ENCODE measurements around the gene HSD17B8. TPM values are rescaled to one million over a fixed set of nuclear protein-coding genes. Genes with fewer than 3 reads are reported as not detected.

The HSD17B8 gene
- polyA plus RNA-seq, 3 donors: 5.7 to 51.7 (median 14.4) TPM

DNA sequence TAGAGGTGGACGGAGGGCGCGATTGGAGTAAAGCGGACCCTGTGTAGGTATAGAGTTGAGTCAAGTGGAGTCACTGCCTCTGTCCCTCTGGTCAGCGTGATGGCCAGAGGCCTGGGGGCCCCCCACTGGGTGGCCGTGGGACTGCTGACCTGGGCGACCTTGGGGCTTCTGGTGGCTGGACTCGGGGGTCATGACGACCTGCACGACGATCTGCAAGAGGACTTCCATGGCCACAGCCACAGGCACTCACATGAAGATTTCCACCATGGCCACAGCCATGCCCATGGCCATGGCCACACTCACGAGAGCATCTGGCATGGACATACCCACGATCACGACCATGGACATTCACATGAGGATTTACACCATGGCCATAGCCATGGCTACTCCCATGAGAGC lies 3.3 kb upstream of the HSD17B8 start:
- 1 to 4% (median 2%) methylated on average over 13 to 14 of the region's 14 CpGs for WGBS, 3 donors
- peak overlapping the region; percentile 59 for H3K27ac ChIP-seq (ENCODE audit: low read depth, low read length)

GRCh38 chr6:33201935-33202334 lies 2.5 kb upstream of the HSD17B8 start:
- H3K27ac ChIP-seq (ENCODE audit: low read depth, low read length): no peak overlapping the region
- 46 to 83% (median 81%) methylated on average over 6 of the region's 6 CpGs for WGBS, 3 donors

DNA sequence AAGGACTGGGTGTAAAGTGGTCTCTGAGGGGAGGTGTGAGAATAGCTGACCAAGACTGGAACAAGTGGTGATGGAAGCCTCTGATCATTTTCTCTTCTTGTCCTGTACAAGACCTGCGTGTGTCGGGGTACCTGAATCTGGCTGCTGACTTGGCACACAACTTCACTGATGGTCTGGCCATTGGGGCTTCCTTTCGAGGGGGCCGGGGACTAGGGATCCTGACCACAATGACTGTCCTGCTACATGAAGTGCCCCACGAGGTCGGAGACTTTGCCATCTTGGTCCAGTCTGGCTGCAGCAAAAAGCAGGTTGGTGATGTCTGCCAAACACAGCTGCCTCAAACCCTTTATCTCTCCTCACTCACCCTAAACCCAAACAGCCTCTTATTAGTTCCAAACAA lies 1.7 kb upstream of the HSD17B8 start:
- WGBS, 3 donors: 79 to 90% (median 88%) methylated on average over 6 of the region's 6 CpGs
- no peak overlapping the region for H3K27ac ChIP-seq (ENCODE audit: low read depth, low read length)

DNA sequence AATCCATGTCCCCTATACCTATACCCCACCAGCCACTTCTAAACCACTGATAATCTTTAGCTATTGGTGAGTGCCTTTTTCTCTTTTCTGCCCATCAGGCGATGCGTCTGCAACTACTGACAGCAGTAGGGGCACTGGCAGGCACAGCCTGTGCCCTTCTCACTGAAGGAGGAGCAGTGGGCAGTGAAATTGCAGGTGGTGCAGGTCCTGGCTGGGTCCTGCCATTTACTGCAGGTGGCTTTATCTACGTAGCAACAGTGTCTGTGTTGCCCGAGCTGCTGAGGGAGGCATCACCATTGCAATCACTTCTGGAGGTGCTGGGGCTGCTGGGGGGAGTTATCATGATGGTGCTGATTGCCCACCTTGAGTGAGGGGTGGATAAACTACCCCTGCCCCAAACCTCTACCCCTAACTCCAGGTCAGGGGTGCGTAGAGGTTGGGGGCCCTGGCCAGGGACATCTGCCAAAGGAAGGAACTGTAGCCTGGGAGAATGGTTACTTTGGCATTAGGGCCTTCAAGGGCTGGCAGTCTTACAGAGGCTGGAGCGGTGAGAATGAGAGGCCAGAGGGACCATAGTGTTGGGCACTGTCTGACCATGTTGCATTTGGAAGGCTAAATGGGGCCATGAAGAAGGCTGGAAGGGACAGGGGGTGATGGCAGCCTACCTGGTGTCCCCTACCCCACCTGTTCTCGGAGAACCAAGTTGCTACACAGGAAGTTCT lies 851 bp upstream of the HSD17B8 start:
- 73 to 86% (median 83%) methylated on average over 7 of the region's 7 CpGs for WGBS, 3 donors
- no peak overlapping the region for H3K27ac ChIP-seq (ENCODE audit: low read depth, low read length)

GRCh38 chr6:33204165-33204414 lies 365 bp upstream of the HSD17B8 start:
- 3 to 5% (median 4%) methylated on average over 4 of the region's 4 CpGs for WGBS, 3 donors
- no peak overlapping the region for H3K27ac ChIP-seq (ENCODE audit: low read depth, low read length)

- WGBS, 3 donors: 28 to 59% (median 56%) methylated on average over 17 of the region's 17 CpGs
- no peak overlapping the region for H3K27ac ChIP-seq (ENCODE audit: low read depth, low read length)
These were observed 954 bp downstream of the HSD17B8 start for GRCh38 chr6:33205191-33206026.

DNA sequence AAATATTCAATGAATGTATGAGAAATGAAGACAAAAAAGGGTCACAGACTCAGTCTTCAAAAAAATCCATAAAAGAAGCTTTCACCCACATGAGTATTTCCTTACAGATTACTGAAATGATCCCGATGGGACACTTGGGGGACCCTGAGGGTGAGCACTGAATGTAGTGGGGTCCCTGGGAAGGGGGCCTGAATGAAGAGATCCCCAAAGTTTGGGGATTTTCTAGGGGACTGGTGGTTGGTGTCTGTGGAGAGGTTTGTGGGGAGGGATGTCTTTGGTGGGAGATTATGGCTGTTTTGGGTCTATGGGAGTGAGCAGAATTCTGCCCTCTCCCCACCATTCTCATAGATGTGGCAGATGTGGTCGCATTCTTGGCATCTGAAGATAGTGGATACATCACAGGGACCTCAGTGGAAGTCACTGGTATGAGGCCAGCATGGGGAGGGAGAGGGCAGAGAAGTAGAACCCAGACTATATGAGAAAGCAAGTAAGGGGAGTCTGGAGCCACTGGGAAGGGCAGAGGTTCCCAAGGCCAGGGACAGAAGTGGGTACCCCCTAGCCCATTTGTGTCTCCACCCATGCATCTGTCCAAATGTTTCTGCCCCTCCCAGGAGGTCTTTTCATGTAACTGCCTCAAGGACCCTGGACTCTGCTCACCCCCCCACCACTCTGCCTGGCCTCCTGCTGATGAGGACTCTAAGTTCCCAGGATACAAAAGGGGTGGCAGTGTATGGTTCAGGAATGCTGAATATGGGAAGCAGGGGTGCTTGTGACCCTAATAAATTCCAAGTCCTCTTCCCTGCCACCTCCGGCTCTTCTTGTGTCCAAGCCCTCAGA lies 1.8 kb downstream of the HSD17B8 start:
- H3K27ac ChIP-seq (ENCODE audit: low read depth, low read length): no peak overlapping the region
- WGBS, 3 donors: 75 to 89% (median 81%) methylated on average over 3 of the region's 3 CpGs

GRCh38 chr6:33206864-33207551 lies 2.6 kb downstream of the HSD17B8 start:
- WGBS, 3 donors: 23 to 24% (median 23%) methylated on average over 16 to 20 of the region's 20 CpGs
- H3K27ac ChIP-seq (ENCODE audit: low read depth, low read length): no peak overlapping the region

DNA sequence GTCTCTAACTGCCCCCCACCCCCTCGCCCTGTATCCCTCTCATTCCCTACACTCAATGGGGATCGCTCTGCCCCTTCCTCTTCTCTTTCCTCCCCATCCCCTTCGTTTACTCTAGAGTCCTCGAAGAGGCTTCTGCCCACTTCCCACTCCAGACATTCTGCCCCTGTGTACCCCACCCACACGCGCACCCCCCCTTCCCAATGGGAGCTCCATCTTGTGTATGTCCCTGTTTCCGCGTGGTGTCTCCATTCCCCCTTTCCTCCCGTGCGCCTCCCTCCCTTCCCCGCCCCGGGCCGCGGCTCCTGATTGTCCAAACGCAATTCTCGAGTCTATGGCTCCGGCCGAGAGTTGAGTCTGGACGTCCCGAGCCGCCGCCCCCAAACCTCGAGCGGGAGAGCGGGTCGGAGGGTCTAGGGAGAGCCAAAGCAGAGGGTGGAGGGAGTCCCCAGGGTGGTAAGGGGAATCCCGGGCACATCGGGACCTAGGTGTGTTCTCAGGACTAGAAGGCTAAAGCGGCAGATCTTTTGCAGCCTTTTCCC lies 3.2 kb downstream of the HSD17B8 start:
- whole genome bisulfite sequencing, 3 donors: 0 to 3% (median 1%) methylated on average over 27 to 29 of the region's 29 CpGs
- H3K27ac ChIP-seq (ENCODE audit: low read depth, low read length): peak overlapping the region; percentile 84

DNA sequence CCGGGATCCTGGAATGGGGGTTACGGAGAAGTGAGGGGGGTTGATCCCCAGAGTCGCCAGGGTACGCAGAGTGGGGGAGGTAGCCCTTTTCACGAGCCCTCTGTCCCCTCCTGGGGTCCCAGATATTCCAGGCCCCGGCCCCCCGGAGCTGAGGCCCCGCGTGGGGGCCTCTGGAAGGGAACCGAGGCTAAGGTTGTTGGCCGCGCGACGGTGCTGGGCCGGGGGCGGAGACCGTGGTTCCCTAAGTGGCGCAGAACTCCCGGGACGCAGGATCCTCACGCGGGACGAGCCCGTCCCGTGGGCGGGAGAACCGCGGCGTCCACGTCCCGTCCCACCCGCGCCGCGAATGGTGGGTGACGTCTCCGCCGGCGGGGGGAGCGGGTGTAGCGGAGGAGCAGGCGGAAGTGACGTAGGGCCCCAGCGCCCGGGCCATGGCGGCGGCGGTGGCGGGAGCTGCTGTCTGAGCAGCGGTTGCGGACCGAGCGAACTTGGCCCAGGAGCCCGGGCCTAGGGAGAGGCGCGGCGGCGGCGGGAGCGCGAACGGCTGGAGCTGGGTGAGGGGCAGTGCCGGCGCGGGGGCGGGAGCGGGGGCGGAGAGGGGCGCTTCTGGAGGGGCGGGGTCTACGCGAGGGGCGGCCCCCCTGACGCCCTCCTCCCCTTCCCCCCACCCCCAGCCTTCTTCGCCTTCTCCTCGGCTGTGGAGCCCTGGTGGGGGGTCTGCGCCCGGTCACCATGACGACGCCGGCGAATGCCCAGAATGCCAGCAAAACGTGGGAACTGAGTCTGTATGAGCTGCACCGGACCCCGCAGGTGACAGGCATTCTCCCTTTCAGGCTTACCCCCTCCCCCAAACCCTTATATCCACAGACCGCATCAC lies 3.9 kb downstream of the HSD17B8 start, which contains the start of gene RING1:
Gene RING1 (plus strand): TSS at position 410 of the 877 bp plus-strand sequence. CDS start 323 bp downstream, at position 733.
- H3K27ac ChIP-seq (ENCODE audit: low read depth, low read length): peak within 1 kb of the TSS; percentile 84
- WGBS, 3 donors: 1% methylated on average over 53 to 85 of the region's 86 CpGs

DNA sequence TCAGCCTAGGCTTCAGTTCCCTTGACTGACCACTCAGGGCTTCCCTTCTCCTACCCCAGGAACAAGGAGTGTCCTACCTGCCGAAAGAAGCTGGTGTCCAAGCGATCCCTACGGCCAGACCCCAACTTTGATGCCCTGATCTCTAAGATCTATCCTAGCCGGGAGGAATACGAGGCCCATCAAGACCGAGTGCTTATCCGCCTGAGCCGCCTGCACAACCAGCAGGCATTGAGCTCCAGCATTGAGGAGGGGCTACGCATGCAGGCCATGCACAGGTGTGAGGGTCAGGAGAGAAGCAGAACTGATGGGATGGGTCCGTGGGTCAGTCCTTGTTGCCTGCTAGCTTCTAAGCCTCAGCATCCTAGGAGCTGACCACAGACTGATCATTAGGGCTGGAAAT lies 5.4 kb downstream of the HSD17B8 start:
- no peak overlapping the region for H3K27ac ChIP-seq (ENCODE audit: low read depth, low read length)
- 90 to 95% (median 95%) methylated on average over 10 of the region's 10 CpGs for WGBS, 3 donors

GRCh38 chr6:33211136-33211535 lies 6.7 kb downstream of the HSD17B8 start:
- WGBS, 3 donors: 81 to 84% (median 82%) methylated on average over 11 to 17 of the region's 17 CpGs
- H3K27ac ChIP-seq (ENCODE audit: low read depth, low read length): no peak overlapping the region

DNA sequence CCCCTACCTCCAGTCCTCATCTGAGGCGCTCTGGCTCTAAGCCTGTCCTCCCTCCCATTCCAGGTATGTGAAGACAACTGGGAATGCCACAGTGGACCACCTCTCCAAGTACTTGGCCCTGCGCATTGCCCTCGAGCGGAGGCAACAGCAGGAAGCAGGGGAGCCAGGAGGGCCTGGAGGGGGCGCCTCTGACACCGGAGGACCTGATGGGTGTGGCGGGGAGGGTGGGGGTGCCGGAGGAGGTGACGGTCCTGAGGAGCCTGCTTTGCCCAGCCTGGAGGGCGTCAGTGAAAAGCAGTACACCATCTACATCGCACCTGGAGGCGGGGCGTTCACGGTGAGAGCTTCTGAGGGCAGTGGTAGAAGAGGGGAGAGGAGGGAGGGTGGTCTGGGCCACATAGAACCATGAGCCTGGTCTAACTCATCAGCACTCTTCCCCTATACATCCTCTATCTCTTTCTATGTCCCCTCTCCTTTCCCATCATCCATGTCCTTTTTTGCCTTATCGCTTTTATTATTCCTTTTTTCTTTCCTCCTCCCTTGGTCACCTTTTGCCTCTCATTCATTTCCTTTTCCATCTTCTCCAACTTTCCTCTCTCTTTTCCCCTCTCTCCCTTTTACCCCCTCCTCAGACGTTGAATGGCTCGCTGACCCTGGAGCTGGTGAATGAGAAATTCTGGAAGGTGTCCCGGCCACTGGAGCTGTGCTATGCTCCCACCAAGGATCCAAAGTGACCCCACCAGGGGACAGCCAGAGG lies 7.4 kb downstream of the HSD17B8 start:
- 84 to 87% (median 84%) methylated on average over 18 of the region's 18 CpGs for WGBS, 3 donors

GRCh38 chr6:33212857-33213165 lies 8.4 kb downstream of the HSD17B8 start:
- WGBS, 3 donors: 2 to 11% (median 5%) methylated on average over 6 of the region's 6 CpGs
- no peak overlapping the region for H3K27ac ChIP-seq (ENCODE audit: low read depth, low read length)

More for the DNA sequence above, 7.4 kb downstream of the HSD17B8 start:
- no peak overlapping the region for H3K27ac ChIP-seq (ENCODE audit: low read depth, low read length)

- 1 to 2% (median 1%) methylated on average over 35 to 43 of the region's 43 CpGs for WGBS, 3 donors
- H3K27ac ChIP-seq (ENCODE audit: low read depth, low read length): no peak overlapping the region
These were observed 8.9 kb downstream of the HSD17B8 start for GRCh38 chr6:33213166-33213988.

DNA sequence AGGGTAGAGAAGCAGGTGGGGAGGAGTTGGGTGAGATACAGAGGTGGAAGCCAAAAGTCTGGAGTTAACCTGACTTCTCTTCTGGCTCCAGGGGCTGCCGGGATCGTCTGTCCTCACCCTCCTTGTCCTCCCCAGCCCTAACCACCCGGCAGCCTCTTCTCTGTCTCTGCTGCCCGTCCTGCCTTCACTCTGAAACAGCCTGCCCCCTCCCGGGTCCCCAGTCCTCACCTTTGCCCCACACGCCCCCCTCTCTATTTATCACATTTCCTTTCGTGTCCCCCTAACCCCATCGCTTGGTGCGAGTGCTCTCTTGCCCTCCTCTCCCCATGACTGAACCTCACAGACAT lies 9.5 kb downstream of the HSD17B8 start:
- no peak overlapping the region for H3K27ac ChIP-seq (ENCODE audit: low read depth, low read length)
- 18 to 24% (median 22%) methylated on average over 7 to 9 of the region's 9 CpGs for WGBS, 3 donors

Data from adipose tissue (tissue), 3 donors.